ENCODE measurements around the gene P4HTM.

The P4HTM gene

GRCh38 chr3:49020330-49021212 is 30.5 kb downstream of the P4HTM start:
- ChIA-PET CTCF (interaction anchor here (0.9 to 8.3 kb wide), 10 partner anchors 11 to 101 kb away, joined by 3 to 131 read pairs (median 5); partner anchors contain the start of genes P4HTM, QARS1, QRICH1 and USP19), POLR2A (interaction anchor here (0.5 to 3.4 kb wide), 12 partner anchors 9 to 941 kb away, joined by 3 to 50 read pairs (median 5); partner anchors contain the start of genes IMPDH2, QRICH1, USP4 and WDR6)
- TF ChIP-seq CTCF (IDR thresholded peaks at IDR 0.05; ENCODE audit: control extremely low read depth, extremely low read depth, low read depth, missing control alignments), result no peak
- DNase-seq (ENCODE audit: extremely low spot score), result peak; percentile 54

GRCh38 chr3:49021213-49021812 is 31.3 kb downstream of the P4HTM start:
- ChIA-PET POLR2A (interaction anchor here (0.5 to 3.4 kb wide), 15 partner anchors 8 to 941 kb away, joined by 3 to 50 read pairs (median 5); partner anchors contain the start of genes DAG1, IMPDH2, QRICH1 and USP4), CTCF (interaction anchor here (0.7 to 8.3 kb wide), 23 partner anchors 10 to 1242 kb away, joined by 3 to 131 read pairs (median 4); partner anchors contain the start of genes DAG1, P4HTM, QARS1 and QRICH1)
- peak; percentile 95 for DNase-seq (ENCODE audit: extremely low spot score)
- no peak for TF ChIP-seq CTCF (IDR thresholded peaks at IDR 0.05; ENCODE audit: control extremely low read depth, extremely low read depth, low read depth, missing control alignments)

- peak; percentile 90 for DNase-seq (ENCODE audit: extremely low spot score)
- POLR2A ChIA-PET, result interaction anchor here (0.6 to 3.4 kb wide), 9 partner anchors 7 to 448 kb away, joined by 3 to 50 read pairs (median 6); partner anchors contain the start of genes DAG1, IMPDH2, QRICH1 and USP4
- peak; percentile 99 for TF ChIP-seq CTCF (IDR thresholded peaks at IDR 0.05; ENCODE audit: control extremely low read depth, extremely low read depth, low read depth, missing control alignments)
- CTCF ChIA-PET, result interaction anchor here (0.7 to 8.3 kb wide), 25 partner anchors 9 to 1243 kb away, joined by 3 to 131 read pairs (median 4); partner anchors contain the start of genes DAG1, P4HTM, QARS1 and RHOA
These were observed 32.0 kb downstream of the P4HTM start, which contains the start of gene NDUFAF3 for GRCh38 chr3:49021813-49022687. TSS of gene NDUFAF3 (plus strand) at chr3:49022121. CDS start at chr3:49022145, 24 bp downstream.

- no peak for TF ChIP-seq CTCF (IDR thresholded peaks at IDR 0.05; ENCODE audit: control extremely low read depth, extremely low read depth, low read depth, missing control alignments)
- no peak for DNase-seq (ENCODE audit: extremely low spot score)
- CTCF ChIA-PET, result interaction anchor here (0.7 to 8.3 kb wide), 21 partner anchors 9 to 1243 kb away, joined by 3 to 131 read pairs (median 4); partner anchors contain the start of genes DAG1, P4HTM, USP19 and WDR6
- POLR2A ChIA-PET, result interaction anchor here (1.2 to 3.4 kb wide), 5 partner anchors 11 to 447 kb away, joined by 3 to 50 read pairs (median 6); partner anchors contain the start of genes DAG1, QRICH1, USP4 and WDR6
These were observed 32.7 kb downstream of the P4HTM start for GRCh38 chr3:49022688-49023171.

- no peak for DNase-seq (ENCODE audit: extremely low spot score)
- ChIA-PET POLR2A (no interaction called here), CTCF (interaction anchor here (2.9 to 8.3 kb wide), 2 partner anchors 14 to 36 kb away, joined by 11 to 131 read pairs; partner anchors contain the start of gene WDR6)
- TF ChIP-seq CTCF (IDR thresholded peaks at IDR 0.05; ENCODE audit: control extremely low read depth, extremely low read depth, low read depth, missing control alignments), result no peak
These were observed 33.7 kb downstream of the P4HTM start for GRCh38 chr3:49023775-49024174.

All from GM10248 (cell line).